Measurements from ENCODE around the gene KIF27.

DNA sequence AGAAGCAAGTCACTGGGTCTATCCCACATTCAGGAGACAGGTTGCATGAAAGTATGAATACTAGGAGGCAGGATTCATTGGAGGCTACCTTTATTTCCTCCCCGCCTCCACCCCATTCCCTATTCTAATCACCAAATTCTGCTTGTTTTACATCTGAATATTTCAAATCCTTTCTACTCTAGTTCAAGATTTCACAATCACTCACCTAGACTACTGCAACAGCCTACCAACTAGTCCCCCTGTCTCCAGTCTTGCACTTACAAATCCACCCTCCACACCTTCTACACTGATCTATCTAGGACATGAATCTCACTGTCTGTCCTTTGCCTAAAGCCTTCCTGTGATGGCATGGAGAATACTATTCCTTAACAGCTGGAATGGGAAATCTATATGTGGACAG lies 6.4 kb upstream of the KIF27 start:
- TF ChIP-seq CTCF (IDR thresholded peaks at IDR 0.05) (no peak), EP300 (IDR thresholded peaks at IDR 0.05) (no peak)

Data from ovary (tissue), 3 donors.